Bronchial epithelial cell (primary cell): ENCODE data around the gene QSOX1. TPM values are rescaled to one million over a fixed set of nuclear protein-coding genes. Genes with fewer than 3 reads are reported as not detected.
"Not testable (repeated sequence)": the region's sequence is repeated elsewhere in the genome, so short reads cannot be mapped to it uniquely, and the experiment has no call there.

Experiments
- DNase-seq: peaks from one replicate; pipeline ENCODE4 v3.0.0-alpha.2; 2010; ENCODE audit warnings: low read depth
- FAIRE-seq: peaks from 2 replicates; lab custom pipeline; 2011; peaks lifted over from hg19 to GRCh38; lab: Jason Lieb, UNC
- H3K27me3 ChIP-seq: 2 replicates; pipeline ENCODE4 v1.5.1; 2011; ENCODE audit warnings: low read length; ENCODE audit not compliant: control insufficient read depth, insufficient read depth
- H3K36me3 ChIP-seq: 2 replicates; pipeline ENCODE4 v1.5.1; 2011; ENCODE audit warnings: low read length; ENCODE audit not compliant: control insufficient read depth, insufficient read depth
- H3K4me3 ChIP-seq: 2 replicates; pipeline ENCODE4 v1.5.1; 2011; ENCODE audit warnings: mild to moderate bottlenecking, low read depth, low read length, control low read depth
- CTCF ChIP-seq: IDR thresholded peaks from 2 replicates; pipeline ENCODE4 v1.5.1; 2011; ENCODE audit warnings: mild to moderate bottlenecking, moderate library complexity, low read length, control low read depth, inconsistent platforms; ENCODE audit not compliant: insufficient read depth, severe bottlenecking
- total RNA-seq: library from RNA; depleted of rRNA; stranded (reverse); fragments of >200 nt; gene quantifications from 2 replicates; pipeline ENCODE4 v1.2.1, GENCODE V29; 2014

The QSOX1 gene
- total RNA-seq, 1 donor from 2014 or later = 134 TPM

- DNase-seq = peak; percentile 56
- peaks cover 29% of the 10 kb centered on the region for H3K36me3 ChIP-seq
Measured at GRCh38 chr1:180198196-180198595, 43.5 kb downstream of the QSOX1 start.

GRCh38 chr1:180198611-180199010 lies 43.9 kb downstream of the QSOX1 start:
- H3K27me3 ChIP-seq = no peaks in the 10 kb centered on the region
- H3K36me3 ChIP-seq = peaks cover 27% of the 10 kb centered on the region
- H3K4me3 ChIP-seq = no peak overlapping the region
- no peak for FAIRE-seq
- TF ChIP-seq CTCF = no peak
- DNase-seq = no peak

More at GRCh38 chr1:180198196-180198595, 43.5 kb downstream of the QSOX1 start:
- TF ChIP-seq CTCF = no peak
- Histone ChIP-seq H3K4me3 (no peak overlapping the region), H3K27me3 (no peaks in the 10 kb centered on the region)
- no peak for FAIRE-seq

DNA sequence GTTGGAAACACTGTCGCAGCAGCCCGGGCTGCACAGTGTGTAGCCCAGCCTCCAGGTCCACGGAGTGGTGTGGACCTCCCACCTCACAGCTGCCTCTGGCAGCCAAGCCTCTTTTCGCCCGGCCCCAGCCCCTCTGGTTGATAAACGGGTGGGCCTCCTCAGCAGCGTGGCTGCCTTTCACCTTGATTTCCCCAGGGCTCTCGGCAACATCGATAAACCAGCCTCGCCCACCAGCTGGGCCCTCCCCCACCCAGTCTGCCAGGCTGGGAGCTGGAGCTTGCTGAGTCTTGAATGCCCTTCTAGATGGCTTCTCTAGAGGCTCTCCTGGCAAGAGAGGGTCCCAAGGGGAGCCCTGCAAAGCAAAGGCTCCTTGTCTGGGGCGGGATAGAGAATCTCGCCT lies 44.3 kb downstream of the QSOX1 start:
- Histone ChIP-seq H3K36me3 (peaks cover 25% of the 10 kb centered on the region), H3K4me3 (no peak overlapping the region), H3K27me3 (no peaks in the 10 kb centered on the region)
- FAIRE-seq = no peak
- no peak for DNase-seq
- no peak for TF ChIP-seq CTCF

DNA sequence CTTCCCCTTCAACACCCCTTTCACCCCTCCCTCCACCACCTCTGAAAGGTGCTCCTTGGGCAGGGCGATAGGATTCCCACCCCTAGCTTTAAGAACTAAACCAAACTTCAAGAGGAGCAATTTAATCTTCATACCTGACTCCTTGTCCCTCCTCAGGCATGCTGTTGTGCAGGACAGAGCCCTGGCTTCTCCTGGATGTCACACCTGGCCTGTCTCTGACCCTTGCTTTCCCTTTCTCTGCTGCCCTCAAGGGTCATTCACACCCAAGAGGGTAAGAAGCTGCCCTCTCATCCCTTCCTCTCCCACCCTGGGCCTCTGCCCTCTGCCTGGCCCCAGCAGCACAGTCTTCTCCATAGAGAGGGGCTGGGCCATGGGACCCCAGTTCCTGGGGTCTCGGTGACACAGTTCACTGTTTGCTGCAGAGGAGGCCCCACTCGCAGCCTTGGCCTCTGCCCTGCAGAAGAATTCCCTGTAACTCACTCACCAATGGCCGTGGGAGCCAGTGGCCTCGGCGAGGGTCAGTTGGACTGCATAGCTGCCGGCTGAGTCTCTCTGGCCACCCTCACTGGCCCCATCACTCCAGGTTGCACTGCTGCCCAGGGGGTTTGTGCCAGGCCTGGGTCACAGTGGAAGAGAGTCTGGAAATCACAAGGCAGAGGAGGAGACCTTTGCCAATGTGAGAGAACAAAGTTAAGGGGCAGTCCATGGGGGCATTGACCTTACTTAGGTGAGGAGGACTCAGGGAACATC lies 47.0 kb downstream of the QSOX1 start:
- no peak for FAIRE-seq
- Histone ChIP-seq H3K36me3 (peaks cover 12% of the 10 kb centered on the region), H3K4me3 (no peak overlapping the region), H3K27me3 (no peaks in the 10 kb centered on the region)
- no peak for TF ChIP-seq CTCF
- DNase-seq = no peak

DNA sequence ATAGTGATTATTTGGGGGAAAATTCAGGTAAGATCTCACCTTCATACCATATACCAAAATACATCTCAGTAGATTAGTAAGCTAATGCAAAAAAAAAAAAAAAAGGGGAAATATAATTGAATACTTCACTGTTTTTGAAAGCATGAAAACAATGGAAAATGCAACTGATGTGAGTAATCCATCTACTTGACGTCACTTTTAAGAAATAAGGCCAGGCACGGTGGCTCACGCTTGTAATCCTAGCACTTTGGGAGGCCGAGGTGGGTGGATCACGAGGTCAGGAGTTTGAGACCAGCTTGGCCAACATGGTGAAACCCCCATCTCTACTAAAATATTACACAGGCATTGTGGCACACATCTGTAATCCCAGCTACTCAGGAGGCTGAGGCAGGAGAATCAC lies 47.9 kb downstream of the QSOX1 start:
- DNase-seq, H3K4me3 ChIP-seq, H3K36me3 ChIP-seq, H3K27me3 ChIP-seq, FAIRE-seq: not testable (repeated sequence)

DNA sequence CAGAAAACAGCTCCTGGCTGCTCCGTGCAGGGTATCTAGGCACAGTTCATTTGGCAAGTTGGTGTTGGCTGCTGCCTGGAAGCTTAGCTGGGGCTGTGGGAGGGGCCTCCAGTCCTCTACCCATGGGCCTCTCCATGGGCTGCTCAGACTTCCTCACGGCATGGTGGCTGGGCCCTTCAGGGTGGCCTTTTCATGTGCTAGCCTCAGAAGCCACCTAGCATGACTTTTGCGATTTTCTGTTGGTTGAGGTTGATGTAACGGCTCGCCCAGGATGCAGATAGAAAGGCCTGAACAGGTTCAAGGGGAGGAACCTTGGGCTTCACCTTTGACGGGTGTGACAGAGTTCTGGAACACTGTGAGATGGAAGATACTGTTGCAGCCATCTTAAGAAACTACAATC lies 49.6 kb downstream of the QSOX1 start:
- no peak for DNase-seq
- Histone ChIP-seq H3K27me3 (no peaks in the 10 kb centered on the region), H3K36me3 (no peaks in the 10 kb centered on the region), H3K4me3 (no peak overlapping the region)
- no peak for FAIRE-seq
- TF ChIP-seq CTCF = no peak
